Aorta (tissue), 4 donors: ENCODE data around the gene TBC1D32. TPM values are rescaled to one million over a fixed set of nuclear protein-coding genes. Genes with fewer than 3 reads are reported as not detected.

Source experiments
- polyA plus RNA-seq, 2 donors: library from polyadenylated mRNA; stranded (reverse); fragments of 200-250 nt; gene quantifications; one replicate each; pipeline ENCODE4 v1.2.3, GENCODE V29; 2013
- total RNA-seq, 2 donors: library from RNA; stranded (reverse); fragmentation: NEBNext Ultra II Directional; extraction: Animal tissue kit (Norgen Biotek cat#: 25700); gene quantifications; one replicate each; pipeline ENCODE4 v1.2.1, GENCODE V29; 2021
- donor health status: healthy with polysubstance abuse.
- donor health status: Bipolar disorder and iron deficiency.
- donor health status: DM: no; HTN: no; CAD: no.
- donor health status: DM: yes; HTN: yes; CAD: no.

The TBC1D32 gene
- total and polyA plus RNA-seq, 4 donors = 0.13 to 7.5 (median 3.3) TPM

Other genes starting within 250 kb of the TBC1D32 start
- 100 to 1,000 TPM; 185 to 213 TPM for gene GJA1, start 101.2 kb upstream of the TBC1D32 start, total RNA-seq
- gene GJA1, start 101.2 kb upstream of the TBC1D32 start, polyA plus RNA-seq = 100 to 1,000 TPM; 168 to 184 TPM